Coronary artery (tissue), 2 donors: Measurements from ENCODE around the gene MAGI1.

Source experiments
- DNase-seq: peaks from one replicate; pipeline ENCODE4 v3.0.0-alpha.2; 2017; ENCODE audit warnings: low spot score
- H3K27ac ChIP-seq, 2 donors: fragments of 200-600 bp; sonication (generic); one replicate each; pipeline ENCODE4 v1.5.1; 2016 to 2019
- H3K4me3 ChIP-seq: fragments of 200-600 bp; sonication (generic); 2 replicates; pipeline ENCODE4 v1.5.1; 2016; ENCODE audit warnings: mild to moderate bottlenecking, moderate library complexity
- TF ChIP-seq, protein P1 (sequence below): fragments of 200-600 bp; sonication (generic); IDR thresholded peaks from one replicate; pipeline ENCODE4 v1.5.1; 2019; ENCODE audit warnings: antibody characterized with exemption

The MAGI1 gene

DNA sequence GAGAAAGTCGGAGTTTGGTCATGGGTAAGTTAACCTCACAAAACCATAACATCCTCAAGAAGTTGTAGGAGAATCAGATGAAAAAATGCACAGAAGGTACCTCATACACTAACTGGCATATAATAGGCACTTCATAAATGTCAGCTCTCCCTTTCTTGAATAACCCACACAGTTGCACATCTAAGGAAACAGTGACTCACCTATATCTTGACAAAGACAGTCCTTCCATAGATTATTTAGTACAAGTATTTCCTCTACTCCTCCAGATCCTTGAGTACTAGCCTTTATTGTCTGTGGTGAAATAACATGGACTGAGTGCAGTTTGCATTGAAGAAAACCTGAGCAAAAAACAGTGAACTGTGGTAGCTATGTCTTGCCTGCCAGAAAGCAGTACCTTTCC, 46.6 kb downstream of the MAGI1 start:
- TF ChIP-seq, protein P1, sequence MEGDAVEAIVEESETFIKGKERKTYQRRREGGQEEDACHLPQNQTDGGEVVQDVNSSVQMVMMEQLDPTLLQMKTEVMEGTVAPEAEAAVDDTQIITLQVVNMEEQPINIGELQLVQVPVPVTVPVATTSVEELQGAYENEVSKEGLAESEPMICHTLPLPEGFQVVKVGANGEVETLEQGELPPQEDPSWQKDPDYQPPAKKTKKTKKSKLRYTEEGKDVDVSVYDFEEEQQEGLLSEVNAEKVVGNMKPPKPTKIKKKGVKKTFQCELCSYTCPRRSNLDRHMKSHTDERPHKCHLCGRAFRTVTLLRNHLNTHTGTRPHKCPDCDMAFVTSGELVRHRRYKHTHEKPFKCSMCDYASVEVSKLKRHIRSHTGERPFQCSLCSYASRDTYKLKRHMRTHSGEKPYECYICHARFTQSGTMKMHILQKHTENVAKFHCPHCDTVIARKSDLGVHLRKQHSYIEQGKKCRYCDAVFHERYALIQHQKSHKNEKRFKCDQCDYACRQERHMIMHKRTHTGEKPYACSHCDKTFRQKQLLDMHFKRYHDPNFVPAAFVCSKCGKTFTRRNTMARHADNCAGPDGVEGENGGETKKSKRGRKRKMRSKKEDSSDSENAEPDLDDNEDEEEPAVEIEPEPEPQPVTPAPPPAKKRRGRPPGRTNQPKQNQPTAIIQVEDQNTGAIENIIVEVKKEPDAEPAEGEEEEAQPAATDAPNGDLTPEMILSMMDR: no peak

DNA sequence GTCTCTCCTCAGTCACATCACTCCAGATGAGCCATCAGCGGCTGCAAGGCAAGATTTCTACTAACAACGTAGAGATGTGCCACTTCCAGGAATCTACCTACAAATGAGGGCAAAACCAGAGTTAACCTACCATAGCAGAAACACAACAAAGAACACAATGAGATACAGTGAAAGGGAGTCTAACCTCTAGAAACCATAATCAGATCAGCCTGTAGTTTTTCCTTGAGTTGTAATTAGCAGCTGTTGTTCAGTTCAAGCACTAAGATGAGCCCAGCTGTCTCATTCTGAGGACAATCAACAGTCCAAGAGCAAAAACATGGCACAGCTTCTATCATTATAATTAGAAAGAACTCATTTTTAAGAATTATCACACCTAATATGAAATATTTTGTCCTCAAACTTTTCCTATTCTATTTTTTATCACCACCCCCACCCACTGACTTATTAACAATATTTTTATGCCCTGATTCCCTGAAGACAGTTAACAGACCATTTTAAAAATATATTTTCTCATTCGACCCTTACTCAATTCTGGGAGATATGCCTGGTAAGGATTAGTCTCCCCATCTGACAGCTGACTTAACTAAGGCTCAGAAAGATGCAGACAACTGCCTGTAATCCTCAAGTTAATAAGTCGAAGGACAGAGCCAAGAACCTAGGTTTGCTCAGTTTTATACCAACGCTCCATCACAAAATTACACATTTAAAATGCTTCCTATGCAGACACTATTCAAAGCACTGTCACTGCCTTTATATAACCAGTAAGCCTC, 50.1 kb downstream of the MAGI1 start:
- TF ChIP-seq, protein P1: no peak
- no peak overlapping the region for H3K27ac ChIP-seq
- no peak overlapping the region for H3K4me3 ChIP-seq
- no peak for DNase-seq

More for the DNA sequence above, 46.6 kb downstream of the MAGI1 start:
- Histone ChIP-seq H3K27ac (no peak overlapping the region), H3K4me3 (no peak overlapping the region)
- DNase-seq: no peak

DNA sequence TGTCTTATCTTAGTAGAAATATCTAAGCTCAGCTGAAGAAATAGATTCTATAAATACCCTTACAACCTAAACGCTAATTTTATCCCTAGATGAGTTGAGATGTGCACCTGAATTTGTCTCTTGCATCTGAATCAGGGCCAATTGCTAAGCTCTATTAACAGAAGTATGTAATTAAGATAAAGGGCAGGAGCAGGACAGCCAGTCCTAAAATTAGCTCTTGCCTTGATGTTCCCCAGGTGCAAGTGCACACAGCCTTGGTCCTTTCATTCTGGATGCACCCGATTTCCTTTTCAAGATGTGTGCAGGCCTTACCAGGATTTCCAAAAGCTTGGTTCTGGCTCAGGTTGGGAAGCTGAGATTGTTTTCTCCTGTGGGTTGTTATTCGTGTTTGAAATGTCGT, 52.4 kb downstream of the MAGI1 start:
- no peak overlapping the region for H3K4me3 ChIP-seq
- DNase-seq: no peak
- H3K27ac ChIP-seq: no peak overlapping the region
- TF ChIP-seq, protein P1: no peak

DNA sequence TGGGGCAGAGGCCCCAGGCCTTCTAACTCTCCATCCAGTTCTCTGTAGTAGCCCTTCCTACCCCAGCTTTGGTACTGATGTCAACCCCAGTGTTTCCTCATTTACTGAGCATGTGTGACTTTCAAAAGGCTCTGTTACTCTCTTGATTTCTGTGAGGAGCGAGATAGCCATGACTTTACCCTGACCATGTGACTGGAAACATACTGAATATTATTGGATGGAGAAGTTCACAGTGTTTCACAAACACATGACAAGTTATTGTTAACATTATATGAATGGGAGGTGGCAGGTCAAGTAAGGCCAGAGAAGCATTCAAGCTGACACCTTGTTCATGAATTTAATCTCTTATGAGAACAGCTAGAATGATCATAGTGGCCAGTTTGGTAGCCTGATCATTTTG, 53.7 kb downstream of the MAGI1 start:
- TF ChIP-seq, protein P1: no peak
- Histone ChIP-seq H3K4me3 (no peak overlapping the region), H3K27ac (no peak overlapping the region)
- DNase-seq: no peak

DNA sequence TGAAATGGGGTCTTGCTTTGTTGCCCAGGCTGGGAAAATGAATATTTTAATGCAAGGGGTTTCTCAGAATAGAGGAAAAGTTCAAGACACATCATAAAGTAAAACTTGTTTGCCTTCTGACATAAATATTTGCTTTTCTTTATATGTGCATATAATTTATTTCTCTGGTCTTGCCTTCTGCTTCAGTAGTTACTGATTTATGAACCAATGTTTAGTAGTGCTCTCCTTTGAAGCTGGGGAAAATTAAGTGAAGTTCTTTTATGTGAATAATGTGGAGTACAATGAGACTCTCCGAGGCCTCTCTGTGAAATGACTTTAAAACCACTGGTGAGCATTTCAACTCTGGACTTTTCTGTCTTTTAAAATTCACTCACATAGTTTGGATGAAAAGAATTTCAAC, 55.6 kb downstream of the MAGI1 start:
- Histone ChIP-seq H3K27ac (no peak overlapping the region), H3K4me3 (no peak overlapping the region)
- no peak for DNase-seq
- TF ChIP-seq, protein P1: no peak

DNA sequence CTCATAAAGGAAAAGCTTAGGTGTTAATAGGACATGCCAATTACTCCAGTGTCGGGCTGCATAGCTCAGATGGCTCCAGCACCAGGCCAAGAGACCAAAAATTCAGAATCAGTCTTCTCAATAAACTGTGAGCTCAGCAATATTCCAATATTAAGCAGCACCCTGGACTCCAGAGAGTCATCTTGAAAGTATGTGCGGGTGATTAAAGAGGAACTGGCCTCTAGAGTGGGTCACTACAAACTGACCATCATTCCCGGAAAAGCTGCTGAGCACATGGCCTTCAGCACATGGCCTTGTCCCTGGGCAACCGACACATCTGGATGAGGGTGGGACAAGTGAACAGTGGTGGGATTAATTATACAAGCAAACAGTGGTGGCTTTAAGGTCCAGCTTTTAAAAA, 59.0 kb downstream of the MAGI1 start:
- TF ChIP-seq, protein P1: no peak
- H3K27ac ChIP-seq: peak overlapping the region; percentile 66 to 76
- H3K4me3 ChIP-seq: peak overlapping the region; percentile 10
- DNase-seq: no peak

DNA sequence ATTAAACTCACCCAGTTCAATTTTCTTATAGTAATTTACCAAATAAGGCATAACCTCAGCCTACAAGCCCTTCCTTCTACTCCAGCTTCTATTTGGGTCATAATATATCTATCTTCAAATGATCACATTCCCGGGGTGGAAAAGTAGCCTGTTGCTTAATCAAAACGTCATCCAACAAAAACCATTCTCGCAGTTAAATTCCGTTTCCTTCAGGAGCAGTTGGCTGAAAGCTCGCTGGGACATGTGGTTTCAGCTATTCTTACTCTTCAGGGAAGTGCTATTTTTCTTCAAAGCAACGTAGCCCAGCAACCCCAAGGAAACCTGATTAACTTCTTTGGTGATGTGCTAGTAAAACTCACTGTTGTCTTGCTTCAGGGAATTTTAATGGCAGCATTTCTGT, 59.6 kb downstream of the MAGI1 start:
- TF ChIP-seq, protein P1: no peak
- Histone ChIP-seq H3K27ac (peak overlapping the region; percentile 66 to 76), H3K4me3 (peak overlapping the region; percentile 10)
- DNase-seq: no peak
